ENCODE measurements around the gene UCK2. TPM values are rescaled to one million over a fixed set of nuclear protein-coding genes. Genes with fewer than 3 reads are reported as not detected.

Gene UCK2
- total RNA-seq, 1 donor from 2014 or later, result 59.3 TPM

GRCh38 chr1:165845992-165846748 is 18.8 kb downstream of the UCK2 start:
- Mint-ChIP-seq H3K4me1 (ENCODE audit: unreplicated experiment) (peaks cover 40% of the 10 kb centered on the region), H3K9me3 (no peaks in the 10 kb centered on the region), H3K4me3 (no peak overlapping the region), H3K36me3 (peaks cover 10% of the 10 kb centered on the region), H3K27ac (peak overlapping the region; percentile 37), H3K27me3 (no peaks in the 10 kb centered on the region)
- DNase-seq (ENCODE audit: extremely low spot score, unreplicated experiment), result no peak
- TF ChIP-seq CTCF (conservative IDR thresholded peaks at IDR 0.05), result no peak

GRCh38 chr1:165847486-165847885 is 20.1 kb downstream of the UCK2 start:
- no peak for TF ChIP-seq CTCF (conservative IDR thresholded peaks at IDR 0.05)
- Mint-ChIP-seq H3K4me3 (no peak overlapping the region), H3K36me3 (peaks cover 19% of the 10 kb centered on the region), H3K9me3 (no peaks in the 10 kb centered on the region), H3K27me3 (no peaks in the 10 kb centered on the region), H3K4me1 (ENCODE audit: unreplicated experiment) (peaks cover 39% of the 10 kb centered on the region), H3K27ac (no peak overlapping the region)
- no peak for DNase-seq (ENCODE audit: extremely low spot score, unreplicated experiment)

- H3K4me1 Mint-ChIP-seq (ENCODE audit: unreplicated experiment), result peaks cover 42% of the 10 kb centered on the region
Measured at GRCh38 chr1:165849353-165850133, 22.1 kb downstream of the UCK2 start.

GRCh38 chr1:165851034-165851658 is 23.7 kb downstream of the UCK2 start:
- no peaks in the 10 kb centered on the region for H3K9me3 Mint-ChIP-seq
- H3K4me3 Mint-ChIP-seq, result peak overlapping the region; percentile 20
- no peak for TF ChIP-seq CTCF (conservative IDR thresholded peaks at IDR 0.05)
- H3K4me1 Mint-ChIP-seq (ENCODE audit: unreplicated experiment), result peaks cover 47% of the 10 kb centered on the region
- no peaks in the 10 kb centered on the region for H3K27me3 Mint-ChIP-seq
- peaks cover 19% of the 10 kb centered on the region for H3K36me3 Mint-ChIP-seq
- H3K27ac Mint-ChIP-seq, result peak overlapping the region; percentile 72
- DNase-seq (ENCODE audit: extremely low spot score, unreplicated experiment), result no peak

More at GRCh38 chr1:165849353-165850133, 22.1 kb downstream of the UCK2 start:
- peak overlapping the region; percentile 26 for H3K4me3 Mint-ChIP-seq
- no peaks in the 10 kb centered on the region for H3K9me3 Mint-ChIP-seq
- DNase-seq (ENCODE audit: extremely low spot score, unreplicated experiment), result no peak
- no peaks in the 10 kb centered on the region for H3K27me3 Mint-ChIP-seq
- H3K36me3 Mint-ChIP-seq, result peaks cover 19% of the 10 kb centered on the region
- peak overlapping the region; percentile 59 for H3K27ac Mint-ChIP-seq
- no peak for TF ChIP-seq CTCF (conservative IDR thresholded peaks at IDR 0.05)

GRCh38 chr1:165852871-165853270 is 25.5 kb downstream of the UCK2 start:
- no peak overlapping the region for H3K4me3 Mint-ChIP-seq
- H3K4me1 Mint-ChIP-seq (ENCODE audit: unreplicated experiment), result peaks cover 59% of the 10 kb centered on the region
- no peak for TF ChIP-seq CTCF (conservative IDR thresholded peaks at IDR 0.05)
- H3K27me3 Mint-ChIP-seq, result no peaks in the 10 kb centered on the region
- DNase-seq (ENCODE audit: extremely low spot score, unreplicated experiment), result no peak
- H3K36me3 Mint-ChIP-seq, result peaks cover 21% of the 10 kb centered on the region
- no peaks in the 10 kb centered on the region for H3K9me3 Mint-ChIP-seq
- H3K27ac Mint-ChIP-seq, result peak overlapping the region; percentile 32

All from type B pancreatic cell (in vitro differentiated cells).